Measurements from ENCODE around the gene OR5B21.

Gene OR5B21

DNA sequence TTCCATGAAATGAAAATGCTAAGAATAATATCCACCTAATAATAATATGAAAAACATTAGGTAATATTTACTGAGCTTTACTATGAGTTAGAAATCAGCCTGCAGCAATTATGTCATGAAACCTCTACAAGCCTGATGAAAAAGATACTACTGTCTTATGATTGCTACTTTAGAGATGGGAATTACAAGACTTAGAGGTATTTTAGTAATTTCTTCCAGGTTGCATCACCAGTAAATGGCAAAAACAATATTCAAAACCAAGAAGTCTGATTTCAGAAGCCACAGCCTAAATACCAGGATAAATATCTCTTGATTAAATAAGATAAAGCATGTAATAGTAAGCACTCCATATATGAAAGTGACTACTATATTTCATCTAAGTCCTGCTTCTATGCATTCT is 13.8 kb downstream of the OR5B21 start:
- Histone ChIP-seq H3K27me3 (ENCODE audit: control insufficient read depth in 1 of 2, insufficient read depth in 2 of 2, low read length in 2 of 2) (no peaks in the 10 kb centered on the region), H3K4me3 (ENCODE audit: low read length in 2 of 2) (no peak overlapping the region), H3K27ac (ENCODE audit: low read length) (no peak overlapping the region), H3K9me3 (ENCODE audit: control insufficient read depth in 2 of 2, low read length in 2 of 2) (no peaks in the 10 kb centered on the region), H3K9ac (ENCODE audit: low read length in 2 of 2) (no peak overlapping the region), H3K4me1 (ENCODE audit: control insufficient read depth, insufficient read depth, low read length) (no peaks in the 10 kb centered on the region), H3K36me3 (ENCODE audit: control insufficient read depth in 2 of 2, insufficient read depth in 2 of 2, low read length in 2 of 2) (no peaks in the 10 kb centered on the region)

GRCh38 chr11:58493676-58494075 is 14.2 kb downstream of the OR5B21 start:
- no peaks in the 10 kb centered on the region for H3K36me3 ChIP-seq (ENCODE audit: control insufficient read depth in 2 of 2, insufficient read depth in 2 of 2, low read length in 2 of 2)
- H3K4me1 ChIP-seq (ENCODE audit: control insufficient read depth, insufficient read depth, low read length) = no peaks in the 10 kb centered on the region
- H3K9ac ChIP-seq (ENCODE audit: low read length in 2 of 2) = no peak overlapping the region
- H3K4me3 ChIP-seq (ENCODE audit: low read length in 2 of 2) = no peak overlapping the region
- H3K27me3 ChIP-seq (ENCODE audit: control insufficient read depth in 1 of 2, insufficient read depth in 2 of 2, low read length in 2 of 2) = no peaks in the 10 kb centered on the region
- H3K9me3 ChIP-seq (ENCODE audit: control insufficient read depth in 2 of 2, low read length in 2 of 2) = no peaks in the 10 kb centered on the region
- no peak overlapping the region for H3K27ac ChIP-seq (ENCODE audit: low read length)

GRCh38 chr11:58490827-58491226 is 17.1 kb downstream of the OR5B21 start:
- H3K9ac ChIP-seq (ENCODE audit: low read length in 2 of 2) = no peak overlapping the region
- H3K9me3 ChIP-seq (ENCODE audit: control insufficient read depth in 2 of 2, low read length in 2 of 2) = no peaks in the 10 kb centered on the region
- H3K27me3 ChIP-seq (ENCODE audit: control insufficient read depth in 1 of 2, insufficient read depth in 2 of 2, low read length in 2 of 2) = no peaks in the 10 kb centered on the region
- H3K36me3 ChIP-seq (ENCODE audit: control insufficient read depth in 2 of 2, insufficient read depth in 2 of 2, low read length in 2 of 2) = no peaks in the 10 kb centered on the region
- no peak overlapping the region for H3K4me3 ChIP-seq (ENCODE audit: low read length in 2 of 2)
- H3K27ac ChIP-seq (ENCODE audit: low read length) = no peak overlapping the region
- H3K4me1 ChIP-seq (ENCODE audit: control insufficient read depth, insufficient read depth, low read length) = no peaks in the 10 kb centered on the region

DNA sequence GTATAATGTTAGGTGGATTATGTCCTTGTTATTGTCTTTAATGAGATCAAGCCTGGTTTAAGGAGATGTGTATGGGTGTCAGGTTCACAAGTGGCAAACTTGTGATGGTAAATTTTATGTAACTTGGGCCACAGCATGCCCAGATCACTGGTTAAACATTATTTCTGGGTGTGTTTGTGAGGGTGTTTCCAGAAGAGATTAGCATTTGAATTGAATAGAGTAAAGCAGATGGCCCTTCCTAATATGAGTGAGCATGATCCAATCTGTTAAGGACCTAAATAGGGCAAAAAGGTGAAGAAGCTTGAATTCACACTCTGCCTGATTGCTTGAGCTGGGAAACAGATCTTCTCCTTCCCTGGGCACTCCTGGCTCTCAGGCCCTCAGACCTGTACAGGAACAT is 20.7 kb downstream of the OR5B21 start:
- Histone ChIP-seq H3K9ac (ENCODE audit: low read length in 2 of 2) (no peak overlapping the region), H3K27me3 (ENCODE audit: control insufficient read depth in 1 of 2, insufficient read depth in 2 of 2, low read length in 2 of 2) (peaks cover 0 to 4% of the 10 kb centered on the region in 2 donors), H3K4me1 (ENCODE audit: control insufficient read depth, insufficient read depth, low read length) (no peaks in the 10 kb centered on the region), H3K4me3 (ENCODE audit: low read length in 2 of 2) (no peak overlapping the region), H3K36me3 (ENCODE audit: control insufficient read depth in 2 of 2, insufficient read depth in 2 of 2, low read length in 2 of 2) (no peaks in the 10 kb centered on the region), H3K27ac (ENCODE audit: low read length) (no peak overlapping the region), H3K9me3 (ENCODE audit: control insufficient read depth in 2 of 2, low read length in 2 of 2) (no peaks in the 10 kb centered on the region)

GRCh38 chr11:58485961-58486360 is 21.9 kb downstream of the OR5B21 start:
- H3K27ac ChIP-seq (ENCODE audit: low read length) = no peak overlapping the region
- no peaks in the 10 kb centered on the region for H3K4me1 ChIP-seq (ENCODE audit: control insufficient read depth, insufficient read depth, low read length)
- H3K36me3 ChIP-seq (ENCODE audit: control insufficient read depth in 2 of 2, insufficient read depth in 2 of 2, low read length in 2 of 2) = no peaks in the 10 kb centered on the region
- H3K9ac ChIP-seq (ENCODE audit: low read length in 2 of 2) = no peak overlapping the region
- no peak overlapping the region for H3K4me3 ChIP-seq (ENCODE audit: low read length in 2 of 2)
- peaks cover 0 to 4% of the 10 kb centered on the region in 2 donors for H3K27me3 ChIP-seq (ENCODE audit: control insufficient read depth in 1 of 2, insufficient read depth in 2 of 2, low read length in 2 of 2)
- no peaks in the 10 kb centered on the region for H3K9me3 ChIP-seq (ENCODE audit: control insufficient read depth in 2 of 2, low read length in 2 of 2)

- Histone ChIP-seq H3K9ac (ENCODE audit: low read length in 2 of 2) (no peak overlapping the region), H3K4me1 (ENCODE audit: control insufficient read depth, insufficient read depth, low read length) (no peaks in the 10 kb centered on the region), H3K27ac (ENCODE audit: low read length) (no peak overlapping the region), H3K9me3 (ENCODE audit: control insufficient read depth in 2 of 2, low read length in 2 of 2) (no peaks in the 10 kb centered on the region), H3K36me3 (ENCODE audit: control insufficient read depth in 2 of 2, insufficient read depth in 2 of 2, low read length in 2 of 2) (no peaks in the 10 kb centered on the region), H3K4me3 (ENCODE audit: low read length in 2 of 2) (no peak overlapping the region), H3K27me3 (ENCODE audit: control insufficient read depth in 1 of 2, insufficient read depth in 2 of 2, low read length in 2 of 2) (no peaks in the 10 kb centered on the region)
Measured at GRCh38 chr11:58471892-58472291, 36.0 kb downstream of the OR5B21 start.

GRCh38 chr11:58466293-58466692 is 41.6 kb downstream of the OR5B21 start:
- Histone ChIP-seq H3K27me3 (ENCODE audit: control insufficient read depth in 1 of 2, insufficient read depth in 2 of 2, low read length in 2 of 2) (no peaks in the 10 kb centered on the region), H3K36me3 (ENCODE audit: control insufficient read depth in 2 of 2, insufficient read depth in 2 of 2, low read length in 2 of 2) (no peaks in the 10 kb centered on the region), H3K27ac (ENCODE audit: low read length) (no peak overlapping the region), H3K9ac (ENCODE audit: low read length in 2 of 2) (no peak overlapping the region), H3K4me1 (ENCODE audit: control insufficient read depth, insufficient read depth, low read length) (no peaks in the 10 kb centered on the region), H3K9me3 (ENCODE audit: control insufficient read depth in 2 of 2, low read length in 2 of 2) (no peaks in the 10 kb centered on the region), H3K4me3 (ENCODE audit: low read length in 2 of 2) (no peak overlapping the region)

DNA sequence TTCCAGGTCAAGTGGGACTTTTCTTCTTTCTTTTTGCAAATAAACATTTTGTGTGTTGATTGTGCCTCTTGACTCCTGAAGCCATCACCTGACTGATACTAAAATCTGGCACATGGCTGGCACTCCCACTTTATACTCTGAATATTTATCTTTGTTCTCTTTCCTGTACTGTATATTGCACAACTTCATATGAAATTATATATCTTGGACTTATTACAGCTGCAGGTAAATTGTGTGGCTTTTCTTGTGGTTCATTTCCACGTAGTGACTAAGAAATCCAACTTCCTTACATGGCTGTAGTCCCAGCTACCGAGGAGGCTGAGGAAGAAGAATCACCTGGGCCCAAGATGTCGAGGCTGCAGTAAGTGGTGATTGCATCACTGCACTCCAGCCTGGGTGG is 42.2 kb downstream of the OR5B21 start:
- Histone ChIP-seq H3K4me1 (ENCODE audit: control insufficient read depth, insufficient read depth, low read length) (no peaks in the 10 kb centered on the region), H3K9me3 (ENCODE audit: control insufficient read depth in 2 of 2, low read length in 2 of 2) (no peaks in the 10 kb centered on the region), H3K36me3 (ENCODE audit: control insufficient read depth in 2 of 2, insufficient read depth in 2 of 2, low read length in 2 of 2) (no peaks in the 10 kb centered on the region), H3K4me3 (ENCODE audit: low read length in 2 of 2) (no peak overlapping the region), H3K27me3 (ENCODE audit: control insufficient read depth in 1 of 2, insufficient read depth in 2 of 2, low read length in 2 of 2) (no peaks in the 10 kb centered on the region), H3K9ac (ENCODE audit: low read length in 2 of 2) (no peak overlapping the region), H3K27ac (ENCODE audit: low read length) (no peak overlapping the region)
